Breast epithelium (tissue), 3 donors: ENCODE data around the gene SIK2.

Experiments used
- CTCF ChIP-seq, 3 donors: fragments of 450-650 bp; IDR thresholded peaks; one replicate each; pipeline ENCODE4 v1.5.1; 2016 to 2017; ENCODE audit warnings: antibody characterized with exemption in 3 of 3, mild to moderate bottlenecking in 3 of 3, moderate library complexity in 3 of 3
- POLR2AphosphoS5 ChIP-seq, 3 donors: sonication (generic); formaldehyde crosslinking; IDR thresholded peaks; one replicate each; pipeline ENCODE4 v1.6.1; 2017; ENCODE audit warnings: antibody characterized with exemption in 3 of 3

GRCh38 chr11:111699579-111700156, 97.4 kb downstream of the SIK2 start:
- TF ChIP-seq CTCF (IDR thresholded peaks at IDR 0.05) (no peak), POLR2AphosphoS5 (IDR thresholded peaks at IDR 0.05) (no peak)
